Measurements from ENCODE around the gene AOC1.

Gene AOC1

DNA sequence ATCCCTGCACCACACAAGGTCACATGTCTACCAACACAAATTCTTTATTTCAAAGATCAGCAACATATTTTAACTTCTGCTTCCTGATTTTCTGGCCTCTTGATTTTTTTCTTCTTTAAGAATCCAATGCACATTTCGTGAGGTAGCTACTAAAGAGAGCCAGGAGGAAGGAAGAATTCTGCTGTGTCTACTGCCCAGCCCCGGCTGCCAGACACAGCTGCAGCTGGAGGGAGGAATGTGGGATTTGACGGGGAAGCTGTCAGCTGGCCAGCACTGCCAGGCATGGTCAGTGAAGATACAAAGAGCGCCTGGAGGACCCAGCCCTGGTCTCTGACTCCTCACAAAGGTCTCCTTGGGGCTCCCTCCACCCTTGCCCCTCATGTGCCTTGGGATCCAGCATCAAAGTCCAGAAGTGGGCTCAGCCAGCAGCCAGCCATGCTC is 6.9 kb upstream of the AOC1 start:
- no peak for DNase-seq (ENCODE audit: extremely low spot score)
- ChIA-PET POLR2A (no interaction called here), CTCF (interaction anchor here (1.0 kb wide), 1 partner anchor 67 kb away, joined by 3 read pairs; no protein-coding TSS in a partner anchor)
- no peak for TF ChIP-seq CTCF (IDR thresholded peaks at IDR 0.05; ENCODE audit: control extremely low read depth, extremely low read depth, low read depth, missing control alignments)

DNA sequence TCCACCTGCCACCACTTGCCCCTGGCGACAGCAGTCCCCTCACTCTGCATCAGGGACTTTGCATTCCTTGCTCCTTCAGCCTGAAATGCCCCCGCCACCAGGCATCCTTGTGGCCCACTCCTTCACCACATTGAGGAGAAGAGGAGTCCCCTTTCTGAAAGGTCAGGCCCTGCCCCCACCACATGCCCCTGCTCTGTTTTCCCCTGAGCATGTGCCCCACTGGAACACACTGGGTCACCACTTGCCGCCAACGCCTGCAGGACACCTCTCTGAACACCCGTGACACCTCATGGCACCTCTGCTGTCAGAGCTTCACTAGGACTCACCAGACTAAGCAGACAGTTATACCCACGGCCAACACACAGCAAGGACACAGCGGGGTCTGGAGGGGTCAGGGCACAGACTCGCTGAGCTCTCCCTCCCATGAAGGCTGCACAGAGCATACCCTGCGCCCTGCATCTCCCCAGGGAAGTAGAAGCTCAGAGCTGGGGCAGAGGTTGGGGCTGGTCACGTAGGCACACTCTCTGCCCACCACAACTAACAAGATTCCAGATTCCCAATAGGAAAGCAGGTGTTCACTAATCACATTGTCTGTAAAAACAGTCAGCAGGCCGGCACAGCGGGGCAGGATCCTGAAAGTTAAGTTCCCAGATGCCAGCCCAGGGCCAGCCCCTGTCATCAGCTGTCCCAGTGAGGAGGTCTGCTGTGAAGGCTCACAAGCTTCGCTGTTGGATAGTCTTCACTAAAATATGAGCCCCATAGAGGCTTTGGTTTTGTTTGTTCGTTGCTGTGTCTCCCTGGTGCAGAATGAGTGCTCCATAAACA is 5.8 kb upstream of the AOC1 start:
- ChIA-PET POLR2A (no interaction called here), CTCF (interaction anchor here (1.3 kb wide), 2 partner anchors 52 to 397 kb away, joined by 3 to 4 read pairs; no protein-coding TSS in a partner anchor)
- TF ChIP-seq CTCF (IDR thresholded peaks at IDR 0.05; ENCODE audit: control extremely low read depth, extremely low read depth, low read depth, missing control alignments): no peak
- no peak for DNase-seq (ENCODE audit: extremely low spot score)

DNA sequence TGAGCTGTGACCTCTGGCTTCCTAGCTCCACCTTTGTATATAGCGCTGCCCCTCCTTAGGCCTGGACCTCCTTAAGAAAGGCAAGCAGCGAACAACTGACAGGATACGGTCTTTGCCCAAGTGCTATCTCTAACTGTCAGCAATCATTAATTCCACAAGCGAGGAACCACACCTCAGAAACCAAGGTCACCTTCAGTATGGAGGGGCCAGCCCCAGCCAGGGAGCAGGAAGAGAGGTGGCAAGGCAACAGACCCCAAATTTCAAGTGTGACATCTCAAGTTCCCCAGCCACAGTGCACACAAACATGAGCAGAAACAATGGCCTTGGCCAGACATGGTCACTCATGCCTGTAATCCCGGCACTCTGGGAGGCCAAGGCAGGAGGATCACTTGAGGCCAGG is 4.8 kb upstream of the AOC1 start:
- DNase-seq (ENCODE audit: extremely low spot score): no peak
- TF ChIP-seq CTCF (IDR thresholded peaks at IDR 0.05; ENCODE audit: control extremely low read depth, extremely low read depth, low read depth, missing control alignments): no peak
- POLR2A ChIA-PET: no interaction called here
- CTCF ChIA-PET: interaction anchor here (1.3 kb wide), 2 partner anchors 51 to 398 kb away, joined by 3 to 4 read pairs; no protein-coding TSS in a partner anchor

- TF ChIP-seq CTCF (IDR thresholded peaks at IDR 0.05; ENCODE audit: control extremely low read depth, extremely low read depth, low read depth, missing control alignments): no peak
- CTCF ChIA-PET: no interaction called here
- POLR2A ChIA-PET: no interaction called here
- DNase-seq (ENCODE audit: extremely low spot score): no peak
Measured at GRCh38 chr7:150848111-150848510, 4.2 kb upstream of the AOC1 start.

- no peak for TF ChIP-seq CTCF (IDR thresholded peaks at IDR 0.05; ENCODE audit: control extremely low read depth, extremely low read depth, low read depth, missing control alignments)
- ChIA-PET CTCF (no interaction called here), POLR2A (no interaction called here)
- no peak for DNase-seq (ENCODE audit: extremely low spot score)
Measured at GRCh38 chr7:150848561-150849115, 3.7 kb upstream of the AOC1 start.

GRCh38 chr7:150849204-150849775 is 3.0 kb upstream of the AOC1 start:
- DNase-seq (ENCODE audit: extremely low spot score): no peak
- CTCF ChIA-PET: interaction anchor here (1.1 to 1.2 kb wide), 2 partner anchors 29 to 38 kb away, joined by 3 read pairs; no protein-coding TSS in a partner anchor
- POLR2A ChIA-PET: no interaction called here
- no peak for TF ChIP-seq CTCF (IDR thresholded peaks at IDR 0.05; ENCODE audit: control extremely low read depth, extremely low read depth, low read depth, missing control alignments)

Data from GM10248 (cell line).